ENCODE results near the gene ZBED1. TPM values are rescaled to one million over a fixed set of nuclear protein-coding genes. Genes with fewer than 3 reads are reported as not detected.
A peak's percentile ranks its signal among the peaks of the same experiment; 100 is the strongest.
"Not testable (repeated sequence)": the region's sequence is repeated elsewhere in the genome, so short reads cannot be mapped to it uniquely, and the experiment has no call there.

ZBED1 gene
- total and polyA plus RNA-seq, 3 experiments from 2014 or later: 28.0 to 41.9 (median 30.0) TPM

GRCh38 chrX:2479982-2480381 lies 20.8 kb downstream of the ZBED1 start:
- POLR2A ChIA-PET; H3K27me3 Mint-ChIP-seq; H3K27ac Mint-ChIP-seq; H3K4me3 ChIP-seq (ENCODE audit: low read length); DNase-seq; CTCF ChIA-PET; H3K9me3 Mint-ChIP-seq; H3K36me3 ChIP-seq (ENCODE audit: insufficient read depth, low read length); H3K9me3 ChIP-seq (ENCODE audit: low read length); H3K27ac ChIP-seq (ENCODE audit: low read depth, low read length); H3K27me3 ChIP-seq (ENCODE audit: insufficient read depth, low read length, poor library complexity, severe bottlenecking); H3K4me1 ChIP-seq (ENCODE audit: insufficient read depth, low read length): not testable (repeated sequence)
- H3K36me3 Mint-ChIP-seq: peaks cover 8 to 18% (median 11%) of the 10 kb centered on the region in 3 donors
- H3K4me1 Mint-ChIP-seq: peaks cover 6 to 32% (median 15%) of the 10 kb centered on the region in 3 donors
- peak overlapping the region in 1 of 7 donors; percentile 8 for H3K4me3 Mint-ChIP-seq

GRCh38 chrX:2479420-2479780 lies 21.4 kb downstream of the ZBED1 start:
- ChIA-PET CTCF (no interaction called here), POLR2A (no interaction called here)

GRCh38 chrX:2478546-2479419 lies 22.0 kb downstream of the ZBED1 start:
- no peak overlapping the region for H3K27ac Mint-ChIP-seq
- H3K36me3 Mint-ChIP-seq: peaks cover 8 to 13% (median 11%) of the 10 kb centered on the region in 3 donors
- no peaks in the 10 kb centered on the region for H3K36me3 ChIP-seq (ENCODE audit: insufficient read depth, low read length)
- no peak overlapping the region for H3K27ac ChIP-seq (ENCODE audit: low read depth, low read length)
- peaks cover 6 to 42% (median 17%) of the 10 kb centered on the region in 3 donors for H3K4me1 Mint-ChIP-seq
- H3K27me3 Mint-ChIP-seq: no peaks in the 10 kb centered on the region
- H3K27me3 ChIP-seq (ENCODE audit: insufficient read depth, low read length, poor library complexity, severe bottlenecking): no peaks in the 10 kb centered on the region
- no peaks in the 10 kb centered on the region for H3K4me1 ChIP-seq (ENCODE audit: insufficient read depth, low read length)
- H3K4me3 Mint-ChIP-seq: no peak overlapping the region
- peaks cover 0 to 5% (median 4%) of the 10 kb centered on the region in 5 donors for H3K9me3 Mint-ChIP-seq
- DNase-seq: no peak
- H3K9me3 ChIP-seq (ENCODE audit: low read length): no peaks in the 10 kb centered on the region
- CTCF ChIA-PET: no interaction called here
- H3K4me3 ChIP-seq (ENCODE audit: low read length): no peak overlapping the region
- POLR2A ChIA-PET: no interaction called here

More at GRCh38 chrX:2479420-2479780, 21.4 kb downstream of the ZBED1 start:
- DNase-seq: no peak
- Mint-ChIP-seq H3K36me3 (peaks cover 8 to 16% (median 11%) of the 10 kb centered on the region in 3 donors), H3K27ac (no peak overlapping the region), H3K4me1 (peaks cover 6 to 37% (median 15%) of the 10 kb centered on the region in 3 donors), H3K27me3 (no peaks in the 10 kb centered on the region), H3K9me3 (peaks cover 0 to 5% (median 4%) of the 10 kb centered on the region in 5 donors), H3K4me3 (no peak overlapping the region)
- Histone ChIP-seq H3K4me1 (ENCODE audit: insufficient read depth, low read length) (no peaks in the 10 kb centered on the region), H3K36me3 (ENCODE audit: insufficient read depth, low read length) (no peaks in the 10 kb centered on the region), H3K27me3 (ENCODE audit: insufficient read depth, low read length, poor library complexity, severe bottlenecking) (no peaks in the 10 kb centered on the region), H3K4me3 (ENCODE audit: low read length) (no peak overlapping the region), H3K9me3 (ENCODE audit: low read length) (no peaks in the 10 kb centered on the region), H3K27ac (ENCODE audit: low read depth, low read length) (no peak overlapping the region)

GRCh38 chrX:2477313-2477712 lies 23.5 kb downstream of the ZBED1 start:
- H3K9me3 ChIP-seq (ENCODE audit: low read length); H3K27ac ChIP-seq (ENCODE audit: low read depth, low read length); H3K27me3 ChIP-seq (ENCODE audit: insufficient read depth, low read length, poor library complexity, severe bottlenecking); POLR2A ChIA-PET; DNase-seq; H3K9me3 Mint-ChIP-seq; H3K4me3 Mint-ChIP-seq; CTCF ChIA-PET; H3K4me1 ChIP-seq (ENCODE audit: insufficient read depth, low read length); H3K36me3 ChIP-seq (ENCODE audit: insufficient read depth, low read length); H3K27me3 Mint-ChIP-seq; H3K4me3 ChIP-seq (ENCODE audit: low read length): not testable (repeated sequence)
- peak overlapping the region in 1 of 8 donors; percentile 23 for H3K27ac Mint-ChIP-seq
- H3K36me3 Mint-ChIP-seq: peaks cover 8 to 11% (median 10%) of the 10 kb centered on the region in 3 donors
- peaks cover 6 to 47% (median 19%) of the 10 kb centered on the region in 3 donors for H3K4me1 Mint-ChIP-seq

GRCh38 chrX:2474963-2475726 lies 25.6 kb downstream of the ZBED1 start:
- Histone ChIP-seq H3K27me3 (ENCODE audit: insufficient read depth, low read length, poor library complexity, severe bottlenecking) (no peaks in the 10 kb centered on the region), H3K4me3 (ENCODE audit: low read length) (no peak overlapping the region), H3K27ac (ENCODE audit: low read depth, low read length) (no peak overlapping the region), H3K9me3 (ENCODE audit: low read length) (no peaks in the 10 kb centered on the region), H3K4me1 (ENCODE audit: insufficient read depth, low read length) (no peaks in the 10 kb centered on the region), H3K36me3 (ENCODE audit: insufficient read depth, low read length) (no peaks in the 10 kb centered on the region)
- Mint-ChIP-seq H3K36me3 (peaks cover 7 to 11% (median 9%) of the 10 kb centered on the region in 3 donors), H3K4me3 (no peak overlapping the region), H3K27ac (no peak overlapping the region), H3K27me3 (no peaks in the 10 kb centered on the region), H3K9me3 (peaks cover 0 to 5% (median 3%) of the 10 kb centered on the region in 5 donors), H3K4me1 (peaks cover 6 to 47% (median 19%) of the 10 kb centered on the region in 3 donors)
- ChIA-PET CTCF (no interaction called here), POLR2A (no interaction called here)
- no peak for DNase-seq

GRCh38 chrX:2474280-2474962 lies 26.4 kb downstream of the ZBED1 start:
- Histone ChIP-seq H3K4me1 (ENCODE audit: insufficient read depth, low read length) (no peaks in the 10 kb centered on the region), H3K4me3 (ENCODE audit: low read length) (no peak overlapping the region), H3K9me3 (ENCODE audit: low read length) (no peaks in the 10 kb centered on the region), H3K27me3 (ENCODE audit: insufficient read depth, low read length, poor library complexity, severe bottlenecking) (no peaks in the 10 kb centered on the region), H3K36me3 (ENCODE audit: insufficient read depth, low read length) (no peaks in the 10 kb centered on the region), H3K27ac (ENCODE audit: low read depth, low read length) (no peak overlapping the region)
- H3K4me3 Mint-ChIP-seq: no peak overlapping the region
- peak overlapping the region in 1 of 8 donors; percentile 68 for H3K27ac Mint-ChIP-seq
- peaks cover 6 to 47% (median 19%) of the 10 kb centered on the region in 3 donors for H3K4me1 Mint-ChIP-seq
- ChIA-PET CTCF (no interaction called here), POLR2A (no interaction called here)
- H3K27me3 Mint-ChIP-seq: no peaks in the 10 kb centered on the region
- peaks cover 0 to 6% (median 0%) of the 10 kb centered on the region in 5 donors for H3K9me3 Mint-ChIP-seq
- peaks cover 4 to 7% (median 5%) of the 10 kb centered on the region in 3 donors for H3K36me3 Mint-ChIP-seq
- DNase-seq: no peak

DNA sequence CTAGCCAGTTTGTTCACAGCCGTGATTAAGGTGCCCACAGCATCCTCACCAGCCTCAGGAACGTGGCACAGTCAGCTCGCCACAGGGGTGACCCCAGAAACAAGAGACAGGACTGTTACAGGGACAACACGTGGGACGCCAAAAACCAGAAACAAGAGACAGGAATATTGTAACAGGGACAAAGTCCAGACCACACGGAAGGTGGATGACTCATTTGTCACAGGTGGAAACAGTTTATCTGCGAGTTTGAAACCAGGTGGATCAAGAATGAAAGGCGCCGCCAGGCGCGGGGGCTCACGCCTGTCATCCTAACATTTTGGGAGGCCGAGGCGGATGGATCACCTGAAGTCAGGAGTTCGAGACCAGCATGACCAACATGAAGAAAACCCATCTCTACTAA lies 27.7 kb downstream of the ZBED1 start:
- H3K27ac ChIP-seq (ENCODE audit: low read depth, low read length); DNase-seq; H3K4me3 ChIP-seq (ENCODE audit: low read length); CTCF ChIA-PET; POLR2A ChIA-PET; H3K36me3 ChIP-seq (ENCODE audit: insufficient read depth, low read length); H3K9me3 Mint-ChIP-seq; H3K27me3 ChIP-seq (ENCODE audit: insufficient read depth, low read length, poor library complexity, severe bottlenecking); H3K27ac Mint-ChIP-seq; H3K4me3 Mint-ChIP-seq; H3K4me1 ChIP-seq (ENCODE audit: insufficient read depth, low read length); H3K36me3 Mint-ChIP-seq; H3K9me3 ChIP-seq (ENCODE audit: low read length); H3K27me3 Mint-ChIP-seq: not testable (repeated sequence)
- H3K4me1 Mint-ChIP-seq: peaks cover 9 to 44% (median 20%) of the 10 kb centered on the region in 3 donors

GRCh38 chrX:2471641-2472040 lies 29.1 kb downstream of the ZBED1 start:
- Mint-ChIP-seq H3K4me3 (no peak overlapping the region), H3K36me3 (peaks cover 3 to 6% (median 5%) of the 10 kb centered on the region in 3 donors), H3K9me3 (peaks cover 0 to 6% (median 0%) of the 10 kb centered on the region in 5 donors), H3K4me1 (peaks cover 16 to 44% (median 21%) of the 10 kb centered on the region in 3 donors), H3K27ac (no peak overlapping the region), H3K27me3 (no peaks in the 10 kb centered on the region)
- Histone ChIP-seq H3K27me3 (ENCODE audit: insufficient read depth, low read length, poor library complexity, severe bottlenecking) (no peaks in the 10 kb centered on the region), H3K27ac (ENCODE audit: low read depth, low read length) (no peak overlapping the region), H3K4me3 (ENCODE audit: low read length) (no peak overlapping the region), H3K9me3 (ENCODE audit: low read length) (no peaks in the 10 kb centered on the region), H3K36me3 (ENCODE audit: insufficient read depth, low read length) (no peaks in the 10 kb centered on the region), H3K4me1 (ENCODE audit: insufficient read depth, low read length) (no peaks in the 10 kb centered on the region)
- CTCF ChIA-PET: no interaction called here
- POLR2A ChIA-PET: no interaction called here
- DNase-seq: no peak

Data from CD8-positive, alpha-beta memory T cell (primary cell).